ENCODE measurements around the gene BCL2L15.

Gene BCL2L15

GRCh38 chr1:113893267-113893666, 5.9 kb upstream of the BCL2L15 start:
- Histone ChIP-seq H2BK12ac (ENCODE audit: low read length) (no peak overlapping the region), H2AFZ (ENCODE audit: insufficient read depth, low read length, poor library complexity) (no peak overlapping the region), H2BK120ac (ENCODE audit: insufficient read depth, low read length, poor library complexity) (no peak overlapping the region), H3K14ac (ENCODE audit: low read length) (no peak overlapping the region), H4K8ac (ENCODE audit: low read depth, low read length) (no peak overlapping the region), H3K79me2 (ENCODE audit: control insufficient read depth, insufficient read depth, low read length, poor library complexity) (no peaks in the 10 kb centered on the region), H3K18ac (ENCODE audit: low read length) (no peak overlapping the region), H4K12ac (ENCODE audit: low read depth, low read length) (no peak overlapping the region), H3K9ac (ENCODE audit: low read length) (no peak overlapping the region), H4K91ac (ENCODE audit: low read depth, low read length) (no peak overlapping the region), H3K27me3 (ENCODE audit: insufficient read depth, low read length) (no peaks in the 10 kb centered on the region), H2AK5ac (ENCODE audit: low read length) (no peak overlapping the region), H3K27ac (ENCODE audit: low read depth, low read length) (no peak overlapping the region), H3K4me3 (ENCODE audit: low read depth, low read length) (no peak overlapping the region), H3K9me3 (ENCODE audit: insufficient read depth, low read depth, low read length) (no peaks in the 10 kb centered on the region), H3K36me3 (ENCODE audit: control insufficient read depth in 1 of 2, insufficient read depth in 2 of 2, low read length in 2 of 2) (peaks cover 2 to 8% of the 10 kb centered on the region in 2 experiments), H3K4ac (ENCODE audit: low read depth, low read length) (no peak overlapping the region), H3K4me2 (ENCODE audit: low read length) (no peak overlapping the region), H3K23ac (ENCODE audit: low read length) (no peak overlapping the region), H3K79me1 (ENCODE audit: low read length) (no peaks in the 10 kb centered on the region), H2BK5ac (ENCODE audit: low read depth, low read length, poor library complexity) (no peak overlapping the region), H3K4me1 (ENCODE audit: control insufficient read depth in 1 of 2, insufficient read depth in 2 of 2, low read length in 2 of 2) (no peaks in the 10 kb centered on the region)
- no CpG with 5 or more reads among the region's 3 CpGs for WGBS (ENCODE audit: extremely low coverage, insufficient coverage, insufficient read length)
- DNase-seq: no peak

GRCh38 chr1:113891631-113892220, 4.3 kb upstream of the BCL2L15 start:
- no peaks in the 10 kb centered on the region for H3K79me1 ChIP-seq (ENCODE audit: low read length)
- no peak overlapping the region for H4K8ac ChIP-seq (ENCODE audit: low read depth, low read length)
- no peak overlapping the region for H2BK12ac ChIP-seq (ENCODE audit: low read length)
- no peaks in the 10 kb centered on the region for H3K79me2 ChIP-seq (ENCODE audit: control insufficient read depth, insufficient read depth, low read length, poor library complexity)
- H3K4me1 ChIP-seq (ENCODE audit: control insufficient read depth in 1 of 2, insufficient read depth in 2 of 2, low read length in 2 of 2): no peaks in the 10 kb centered on the region
- no peak overlapping the region for H4K12ac ChIP-seq (ENCODE audit: low read depth, low read length)
- DNase-seq: no peak
- no peak overlapping the region for H4K91ac ChIP-seq (ENCODE audit: low read depth, low read length)
- H3K36me3 ChIP-seq (ENCODE audit: control insufficient read depth in 1 of 2, insufficient read depth in 2 of 2, low read length in 2 of 2): peaks cover 2 to 5% of the 10 kb centered on the region in 2 experiments
- H3K27me3 ChIP-seq (ENCODE audit: insufficient read depth, low read length): no peaks in the 10 kb centered on the region
- no peaks in the 10 kb centered on the region for H3K9me3 ChIP-seq (ENCODE audit: insufficient read depth, low read depth, low read length)
- H2BK120ac ChIP-seq (ENCODE audit: insufficient read depth, low read length, poor library complexity): no peak overlapping the region
- H3K9ac ChIP-seq (ENCODE audit: low read length): no peak overlapping the region
- H2AK5ac ChIP-seq (ENCODE audit: low read length): no peak overlapping the region
- H2BK5ac ChIP-seq (ENCODE audit: low read depth, low read length, poor library complexity): no peak overlapping the region
- H2AFZ ChIP-seq (ENCODE audit: insufficient read depth, low read length, poor library complexity): no peak overlapping the region
- H3K14ac ChIP-seq (ENCODE audit: low read length): no peak overlapping the region
- H3K23ac ChIP-seq (ENCODE audit: low read length): no peak overlapping the region
- H3K4ac ChIP-seq (ENCODE audit: low read depth, low read length): no peak overlapping the region
- no peak overlapping the region for H3K18ac ChIP-seq (ENCODE audit: low read length)
- no peak overlapping the region for H3K27ac ChIP-seq (ENCODE audit: low read depth, low read length)
- no peak overlapping the region for H3K4me3 ChIP-seq (ENCODE audit: low read depth, low read length)
- no peak overlapping the region for H3K4me2 ChIP-seq (ENCODE audit: low read length)
- no CpG with 5 or more reads among the region's 11 CpGs for WGBS (ENCODE audit: extremely low coverage, insufficient coverage, insufficient read length)

- Histone ChIP-seq H3K27me3 (ENCODE audit: insufficient read depth, low read length) (no peaks in the 10 kb centered on the region), H2AFZ (ENCODE audit: insufficient read depth, low read length, poor library complexity) (no peak overlapping the region), H4K91ac (ENCODE audit: low read depth, low read length) (no peak overlapping the region), H3K14ac (ENCODE audit: low read length) (no peak overlapping the region), H3K36me3 (ENCODE audit: control insufficient read depth in 1 of 2, insufficient read depth in 2 of 2, low read length in 2 of 2) (peaks cover 2 to 3% of the 10 kb centered on the region in 2 experiments), H3K79me2 (ENCODE audit: control insufficient read depth, insufficient read depth, low read length, poor library complexity) (no peaks in the 10 kb centered on the region), H2BK12ac (ENCODE audit: low read length) (no peak overlapping the region), H3K4me3 (ENCODE audit: low read depth, low read length) (no peak overlapping the region), H3K18ac (ENCODE audit: low read length) (no peak overlapping the region), H3K4me1 (ENCODE audit: control insufficient read depth in 1 of 2, insufficient read depth in 2 of 2, low read length in 2 of 2) (no peaks in the 10 kb centered on the region), H3K27ac (ENCODE audit: low read depth, low read length) (no peak overlapping the region), H3K79me1 (ENCODE audit: low read length) (no peaks in the 10 kb centered on the region), H3K9ac (ENCODE audit: low read length) (no peak overlapping the region), H4K12ac (ENCODE audit: low read depth, low read length) (no peak overlapping the region), H2BK120ac (ENCODE audit: insufficient read depth, low read length, poor library complexity) (no peak overlapping the region), H3K4me2 (ENCODE audit: low read length) (no peak overlapping the region), H2AK5ac (ENCODE audit: low read length) (no peak overlapping the region), H4K8ac (ENCODE audit: low read depth, low read length) (no peak overlapping the region), H3K4ac (ENCODE audit: low read depth, low read length) (no peak overlapping the region), H3K9me3 (ENCODE audit: insufficient read depth, low read depth, low read length) (no peaks in the 10 kb centered on the region), H3K23ac (ENCODE audit: low read length) (no peak overlapping the region), H2BK5ac (ENCODE audit: low read depth, low read length, poor library complexity) (no peak overlapping the region)
- WGBS (ENCODE audit: extremely low coverage, insufficient coverage, insufficient read length): no CpG with 5 or more reads among the region's 2 CpGs
- DNase-seq: no peak
Measured at GRCh38 chr1:113890816-113891215, 3.4 kb upstream of the BCL2L15 start.

- H2BK5ac ChIP-seq (ENCODE audit: low read depth, low read length, poor library complexity): no peak overlapping the region
- no peak overlapping the region for H2AFZ ChIP-seq (ENCODE audit: insufficient read depth, low read length, poor library complexity)
- H2AK5ac ChIP-seq (ENCODE audit: low read length): no peak overlapping the region
- no peak overlapping the region for H3K18ac ChIP-seq (ENCODE audit: low read length)
- WGBS (ENCODE audit: extremely low coverage, insufficient coverage, insufficient read length): no CpG with 5 or more reads among the region's 17 CpGs
- no peaks in the 10 kb centered on the region for H3K79me2 ChIP-seq (ENCODE audit: control insufficient read depth, insufficient read depth, low read length, poor library complexity)
- H3K27me3 ChIP-seq (ENCODE audit: insufficient read depth, low read length): no peaks in the 10 kb centered on the region
- H4K8ac ChIP-seq (ENCODE audit: low read depth, low read length): no peak overlapping the region
- H4K12ac ChIP-seq (ENCODE audit: low read depth, low read length): no peak overlapping the region
- H3K4me3 ChIP-seq (ENCODE audit: low read depth, low read length): no peak overlapping the region
- H3K27ac ChIP-seq (ENCODE audit: low read depth, low read length): no peak overlapping the region
- no peak overlapping the region for H3K23ac ChIP-seq (ENCODE audit: low read length)
- no peak overlapping the region for H3K4ac ChIP-seq (ENCODE audit: low read depth, low read length)
- H4K91ac ChIP-seq (ENCODE audit: low read depth, low read length): no peak overlapping the region
- no peaks in the 10 kb centered on the region for H3K79me1 ChIP-seq (ENCODE audit: low read length)
- no peak overlapping the region for H3K4me2 ChIP-seq (ENCODE audit: low read length)
- no peaks in the 10 kb centered on the region for H3K9me3 ChIP-seq (ENCODE audit: insufficient read depth, low read depth, low read length)
- no peak for DNase-seq
- no peak overlapping the region for H2BK12ac ChIP-seq (ENCODE audit: low read length)
- H3K36me3 ChIP-seq (ENCODE audit: control insufficient read depth in 1 of 2, insufficient read depth in 2 of 2, low read length in 2 of 2): no peaks in the 10 kb centered on the region
- H3K4me1 ChIP-seq (ENCODE audit: control insufficient read depth in 1 of 2, insufficient read depth in 2 of 2, low read length in 2 of 2): no peaks in the 10 kb centered on the region
- no peak overlapping the region for H3K14ac ChIP-seq (ENCODE audit: low read length)
- no peak overlapping the region for H3K9ac ChIP-seq (ENCODE audit: low read length)
- H2BK120ac ChIP-seq (ENCODE audit: insufficient read depth, low read length, poor library complexity): no peak overlapping the region
Measured at GRCh38 chr1:113886417-113887401, 672 bp downstream of the BCL2L15 start.
